Measurements from ENCODE around the gene DNHD1. TPM values are rescaled to one million over a fixed set of nuclear protein-coding genes. Genes with fewer than 3 reads are reported as not detected.

Gene DNHD1
- total RNA-seq, 1 experiment from 2014 or later, result 11.5 TPM

- Mint-ChIP-seq H3K36me3 (no peaks in the 10 kb centered on the region; the same call in 1 of the 2 replicates), H3K9me3 (no peaks in the 10 kb centered on the region), H3K27ac (no peak overlapping the region), H3K4me3 (no peak overlapping the region), H3K27me3 (ENCODE audit: low read depth) (no peaks in the 10 kb centered on the region), H3K4me1 (no peaks in the 10 kb centered on the region)
- ATAC-seq (no peak), DNase-seq (ENCODE audit: low spot score) (no peak)
- ChIA-PET CTCF (interaction anchor here (1.2 to 3.0 kb wide), 2 partner anchors 16 to 110 kb away, joined by 8 to 12 read pairs; no protein-coding TSS in a partner anchor), POLR2A (interaction anchor here (0.5 to 1.5 kb wide), 2 partner anchors 8 to 99 kb away, joined by 3 to 6 read pairs; partner anchors contain the start of genes ARFIP2, SMPD1 and TIMM10B)
- no peak for TF ChIP-seq FOXP4 (CRISPR knock-in tag; IDR thresholded peaks at IDR 0.05)
- TF ChIP-seq ZNF138 (CRISPR knock-in tag; conservative IDR thresholded peaks at IDR 0.05), result no peak
- TF ChIP-seq, protein P1, sequence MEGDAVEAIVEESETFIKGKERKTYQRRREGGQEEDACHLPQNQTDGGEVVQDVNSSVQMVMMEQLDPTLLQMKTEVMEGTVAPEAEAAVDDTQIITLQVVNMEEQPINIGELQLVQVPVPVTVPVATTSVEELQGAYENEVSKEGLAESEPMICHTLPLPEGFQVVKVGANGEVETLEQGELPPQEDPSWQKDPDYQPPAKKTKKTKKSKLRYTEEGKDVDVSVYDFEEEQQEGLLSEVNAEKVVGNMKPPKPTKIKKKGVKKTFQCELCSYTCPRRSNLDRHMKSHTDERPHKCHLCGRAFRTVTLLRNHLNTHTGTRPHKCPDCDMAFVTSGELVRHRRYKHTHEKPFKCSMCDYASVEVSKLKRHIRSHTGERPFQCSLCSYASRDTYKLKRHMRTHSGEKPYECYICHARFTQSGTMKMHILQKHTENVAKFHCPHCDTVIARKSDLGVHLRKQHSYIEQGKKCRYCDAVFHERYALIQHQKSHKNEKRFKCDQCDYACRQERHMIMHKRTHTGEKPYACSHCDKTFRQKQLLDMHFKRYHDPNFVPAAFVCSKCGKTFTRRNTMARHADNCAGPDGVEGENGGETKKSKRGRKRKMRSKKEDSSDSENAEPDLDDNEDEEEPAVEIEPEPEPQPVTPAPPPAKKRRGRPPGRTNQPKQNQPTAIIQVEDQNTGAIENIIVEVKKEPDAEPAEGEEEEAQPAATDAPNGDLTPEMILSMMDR (IDR thresholded peaks at IDR 0.05), result no peak
- TF ChIP-seq TCF7 (CRISPR knock-in tag; IDR thresholded peaks at IDR 0.05; ENCODE audit: low read depth), result no peak
- no peak for TF ChIP-seq SMAD4 (CRISPR knock-in tag; IDR thresholded peaks at IDR 0.05)
These were observed 7.8 kb upstream of the DNHD1 start for GRCh38 chr11:6489306-6489705.

DNA sequence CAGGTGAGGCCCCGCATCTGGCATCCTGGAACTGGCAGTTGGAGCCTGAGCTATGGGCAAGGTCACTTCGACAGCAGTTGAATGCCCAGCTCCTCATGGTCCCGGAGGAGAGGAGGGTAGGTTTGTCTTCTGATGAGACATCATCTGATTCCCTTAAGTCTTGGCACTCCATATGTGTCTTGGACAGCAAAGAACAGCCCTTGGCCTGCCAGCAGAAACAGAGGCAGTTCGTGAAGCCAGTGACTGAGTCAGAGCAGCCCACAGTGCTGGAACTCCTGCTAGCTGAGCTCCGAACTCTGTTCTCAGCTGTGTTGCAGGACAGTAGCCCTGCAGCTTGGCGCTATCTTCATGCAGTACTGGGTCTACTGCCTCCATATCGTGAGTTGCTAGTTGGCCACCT lies 1.0 kb downstream of the DNHD1 start:
- Mint-ChIP-seq H3K4me1 (peaks cover 9% of the 10 kb centered on the region), H3K36me3 (0 out of 2 replicates have a peak, but pooled peaks cover 2% of the 10 kb centered on the region), H3K27me3 (ENCODE audit: low read depth) (no peaks in the 10 kb centered on the region), H3K9me3 (no peaks in the 10 kb centered on the region), H3K27ac (no peak overlapping the region), H3K4me3 (no peak overlapping the region)
- POLR2A ChIA-PET, result no interaction called here
- CTCF ChIA-PET, result interaction anchor here (0.6 to 3.8 kb wide), 9 partner anchors 7 to 135 kb away, joined by 3 to 29 read pairs (median 7); partner anchors contain the start of gene TRIM3
- DNase-seq (ENCODE audit: low spot score) (no peak), ATAC-seq (no peak)
- TF ChIP-seq JUN (CRISPR knock-in tag; IDR thresholded peaks at IDR 0.05), result no peak
- no peak for TF ChIP-seq FOXP4 (CRISPR knock-in tag; IDR thresholded peaks at IDR 0.05)
- no peak for TF ChIP-seq SMAD4 (CRISPR knock-in tag; IDR thresholded peaks at IDR 0.05)
- TF ChIP-seq, protein P2, sequence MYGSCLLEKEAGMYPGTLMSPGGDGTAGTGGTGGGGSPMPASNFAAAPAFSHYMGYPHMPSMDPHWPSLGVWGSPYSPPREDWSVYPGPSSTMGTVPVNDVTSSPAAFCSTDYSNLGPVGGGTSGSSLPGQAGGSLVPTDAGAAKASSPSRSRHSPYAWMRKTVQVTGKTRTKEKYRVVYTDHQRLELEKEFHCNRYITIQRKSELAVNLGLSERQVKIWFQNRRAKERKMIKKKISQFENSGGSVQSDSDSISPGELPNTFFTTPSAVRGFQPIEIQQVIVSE (CRISPR knock-in tag; IDR thresholded peaks at IDR 0.05; ENCODE audit: borderline replicate concordance), result no peak
- TF ChIP-seq ATF1 (CRISPR knock-in tag; IDR thresholded peaks at IDR 0.05), result no peak
- no peak for TF ChIP-seq RELA (CRISPR knock-in tag; IDR thresholded peaks at IDR 0.05; ENCODE audit: borderline replicate concordance)
- no peak for TF ChIP-seq FOXP1 (CRISPR knock-in tag; IDR thresholded peaks at IDR 0.05; ENCODE audit: borderline replicate concordance)
- TF ChIP-seq ERG (CRISPR knock-in tag; IDR thresholded peaks at IDR 0.05), result no peak
- TF ChIP-seq, protein P3, sequence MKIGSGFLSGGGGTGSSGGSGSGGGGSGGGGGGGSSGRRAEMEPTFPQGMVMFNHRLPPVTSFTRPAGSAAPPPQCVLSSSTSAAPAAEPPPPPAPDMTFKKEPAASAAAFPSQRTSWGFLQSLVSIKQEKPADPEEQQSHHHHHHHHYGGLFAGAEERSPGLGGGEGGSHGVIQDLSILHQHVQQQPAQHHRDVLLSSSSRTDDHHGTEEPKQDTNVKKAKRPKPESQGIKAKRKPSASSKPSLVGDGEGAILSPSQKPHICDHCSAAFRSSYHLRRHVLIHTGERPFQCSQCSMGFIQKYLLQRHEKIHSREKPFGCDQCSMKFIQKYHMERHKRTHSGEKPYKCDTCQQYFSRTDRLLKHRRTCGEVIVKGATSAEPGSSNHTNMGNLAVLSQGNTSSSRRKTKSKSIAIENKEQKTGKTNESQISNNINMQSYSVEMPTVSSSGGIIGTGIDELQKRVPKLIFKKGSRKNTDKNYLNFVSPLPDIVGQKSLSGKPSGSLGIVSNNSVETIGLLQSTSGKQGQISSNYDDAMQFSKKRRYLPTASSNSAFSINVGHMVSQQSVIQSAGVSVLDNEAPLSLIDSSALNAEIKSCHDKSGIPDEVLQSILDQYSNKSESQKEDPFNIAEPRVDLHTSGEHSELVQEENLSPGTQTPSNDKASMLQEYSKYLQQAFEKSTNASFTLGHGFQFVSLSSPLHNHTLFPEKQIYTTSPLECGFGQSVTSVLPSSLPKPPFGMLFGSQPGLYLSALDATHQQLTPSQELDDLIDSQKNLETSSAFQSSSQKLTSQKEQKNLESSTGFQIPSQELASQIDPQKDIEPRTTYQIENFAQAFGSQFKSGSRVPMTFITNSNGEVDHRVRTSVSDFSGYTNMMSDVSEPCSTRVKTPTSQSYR (CRISPR knock-in tag; IDR thresholded peaks at IDR 0.05), result no peak
- no peak for TF ChIP-seq HMGA2 (CRISPR knock-in tag; IDR thresholded peaks at IDR 0.05)
- TF ChIP-seq, protein P4, sequence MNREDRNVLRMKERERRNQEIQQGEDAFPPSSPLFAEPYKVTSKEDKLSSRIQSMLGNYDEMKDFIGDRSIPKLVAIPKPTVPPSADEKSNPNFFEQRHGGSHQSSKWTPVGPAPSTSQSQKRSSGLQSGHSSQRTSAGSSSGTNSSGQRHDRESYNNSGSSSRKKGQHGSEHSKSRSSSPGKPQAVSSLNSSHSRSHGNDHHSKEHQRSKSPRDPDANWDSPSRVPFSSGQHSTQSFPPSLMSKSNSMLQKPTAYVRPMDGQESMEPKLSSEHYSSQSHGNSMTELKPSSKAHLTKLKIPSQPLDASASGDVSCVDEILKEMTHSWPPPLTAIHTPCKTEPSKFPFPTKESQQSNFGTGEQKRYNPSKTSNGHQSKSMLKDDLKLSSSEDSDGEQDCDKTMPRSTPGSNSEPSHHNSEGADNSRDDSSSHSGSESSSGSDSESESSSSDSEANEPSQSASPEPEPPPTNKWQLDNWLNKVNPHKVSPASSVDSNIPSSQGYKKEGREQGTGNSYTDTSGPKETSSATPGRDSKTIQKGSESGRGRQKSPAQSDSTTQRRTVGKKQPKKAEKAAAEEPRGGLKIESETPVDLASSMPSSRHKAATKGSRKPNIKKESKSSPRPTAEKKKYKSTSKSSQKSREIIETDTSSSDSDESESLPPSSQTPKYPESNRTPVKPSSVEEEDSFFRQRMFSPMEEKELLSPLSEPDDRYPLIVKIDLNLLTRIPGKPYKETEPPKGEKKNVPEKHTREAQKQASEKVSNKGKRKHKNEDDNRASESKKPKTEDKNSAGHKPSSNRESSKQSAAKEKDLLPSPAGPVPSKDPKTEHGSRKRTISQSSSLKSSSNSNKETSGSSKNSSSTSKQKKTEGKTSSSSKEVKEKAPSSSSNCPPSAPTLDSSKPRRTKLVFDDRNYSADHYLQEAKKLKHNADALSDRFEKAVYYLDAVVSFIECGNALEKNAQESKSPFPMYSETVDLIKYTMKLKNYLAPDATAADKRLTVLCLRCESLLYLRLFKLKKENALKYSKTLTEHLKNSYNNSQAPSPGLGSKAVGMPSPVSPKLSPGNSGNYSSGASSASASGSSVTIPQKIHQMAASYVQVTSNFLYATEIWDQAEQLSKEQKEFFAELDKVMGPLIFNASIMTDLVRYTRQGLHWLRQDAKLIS (CRISPR knock-in tag; IDR thresholded peaks at IDR 0.05; ENCODE audit: borderline replicate concordance), result no peak
- TF ChIP-seq ZMAT4 (CRISPR knock-in tag; IDR thresholded peaks at IDR 0.05), result no peak
